C4-2B (cell line): ENCODE data around the gene PITPNM3.

Source experiments
- CTCF ChIP-seq: fragments of 450-650 bp; conservative IDR thresholded peaks from 2 replicates; pipeline ENCODE4 v1.5.1; 2017; ENCODE audit warnings: mild to moderate bottlenecking
- ZFX ChIP-seq: fragments of 450-650 bp; IDR thresholded peaks from 2 replicates; pipeline ENCODE4 v1.6.1; 2017

- TF ChIP-seq CTCF (no peak), ZFX (no peak)
These were observed 148.1 kb downstream of the PITPNM3 start for GRCh38 chr17:6408276-6408675.
